Measurements from ENCODE around the gene PAPOLA.

DNA sequence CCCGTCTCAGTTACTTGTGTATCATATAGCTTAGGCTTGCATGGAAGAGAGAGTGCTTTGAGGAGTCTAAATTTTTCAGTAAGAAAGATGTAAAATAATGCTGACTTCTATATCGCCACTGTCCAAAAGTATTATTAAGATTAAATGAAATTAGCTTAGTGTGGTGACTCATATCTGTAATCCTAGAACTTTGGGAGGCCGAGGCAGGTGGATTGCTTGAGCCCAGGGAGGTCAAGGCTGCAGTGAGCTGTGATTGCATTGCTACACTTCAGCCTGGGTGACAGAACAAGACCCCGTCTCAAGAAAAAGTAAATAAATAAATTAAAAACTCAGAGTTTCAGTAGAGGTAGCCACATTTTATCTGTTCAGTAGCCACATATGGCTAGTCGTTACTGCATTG lies 23.3 kb downstream of the PAPOLA start:
- TF ChIP-seq, protein P1, sequence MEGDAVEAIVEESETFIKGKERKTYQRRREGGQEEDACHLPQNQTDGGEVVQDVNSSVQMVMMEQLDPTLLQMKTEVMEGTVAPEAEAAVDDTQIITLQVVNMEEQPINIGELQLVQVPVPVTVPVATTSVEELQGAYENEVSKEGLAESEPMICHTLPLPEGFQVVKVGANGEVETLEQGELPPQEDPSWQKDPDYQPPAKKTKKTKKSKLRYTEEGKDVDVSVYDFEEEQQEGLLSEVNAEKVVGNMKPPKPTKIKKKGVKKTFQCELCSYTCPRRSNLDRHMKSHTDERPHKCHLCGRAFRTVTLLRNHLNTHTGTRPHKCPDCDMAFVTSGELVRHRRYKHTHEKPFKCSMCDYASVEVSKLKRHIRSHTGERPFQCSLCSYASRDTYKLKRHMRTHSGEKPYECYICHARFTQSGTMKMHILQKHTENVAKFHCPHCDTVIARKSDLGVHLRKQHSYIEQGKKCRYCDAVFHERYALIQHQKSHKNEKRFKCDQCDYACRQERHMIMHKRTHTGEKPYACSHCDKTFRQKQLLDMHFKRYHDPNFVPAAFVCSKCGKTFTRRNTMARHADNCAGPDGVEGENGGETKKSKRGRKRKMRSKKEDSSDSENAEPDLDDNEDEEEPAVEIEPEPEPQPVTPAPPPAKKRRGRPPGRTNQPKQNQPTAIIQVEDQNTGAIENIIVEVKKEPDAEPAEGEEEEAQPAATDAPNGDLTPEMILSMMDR (IDR thresholded peaks at IDR 0.05), result no peak
- TF ChIP-seq POLR2A (IDR thresholded peaks at IDR 0.05) (no peak), EP300 (IDR thresholded peaks at IDR 0.05) (no peak), POLR2AphosphoS5 (IDR thresholded peaks at IDR 0.05) (no peak)

Measured in stomach (tissue), 4 donors.